GM18858 (cell line): ENCODE results near the gene LRP1B.
A peak's percentile ranks its signal among the peaks of the same experiment; 100 is the strongest.

ENCODE experiments used
- ATAC-seq: cut with Tn5 transposase; IDR thresholded peaks from one replicate; pipeline ENCODE4 v1.9.1; 2021; ENCODE audit not compliant: unreplicated experiment

Gene LRP1B

GRCh38 chr2:141959941-141960340, 170.9 kb downstream of the LRP1B start:
- no peak for ATAC-seq

- ATAC-seq, result no peak
Observed at GRCh38 chr2:141959016-141959415, 171.8 kb downstream of the LRP1B start.

DNA sequence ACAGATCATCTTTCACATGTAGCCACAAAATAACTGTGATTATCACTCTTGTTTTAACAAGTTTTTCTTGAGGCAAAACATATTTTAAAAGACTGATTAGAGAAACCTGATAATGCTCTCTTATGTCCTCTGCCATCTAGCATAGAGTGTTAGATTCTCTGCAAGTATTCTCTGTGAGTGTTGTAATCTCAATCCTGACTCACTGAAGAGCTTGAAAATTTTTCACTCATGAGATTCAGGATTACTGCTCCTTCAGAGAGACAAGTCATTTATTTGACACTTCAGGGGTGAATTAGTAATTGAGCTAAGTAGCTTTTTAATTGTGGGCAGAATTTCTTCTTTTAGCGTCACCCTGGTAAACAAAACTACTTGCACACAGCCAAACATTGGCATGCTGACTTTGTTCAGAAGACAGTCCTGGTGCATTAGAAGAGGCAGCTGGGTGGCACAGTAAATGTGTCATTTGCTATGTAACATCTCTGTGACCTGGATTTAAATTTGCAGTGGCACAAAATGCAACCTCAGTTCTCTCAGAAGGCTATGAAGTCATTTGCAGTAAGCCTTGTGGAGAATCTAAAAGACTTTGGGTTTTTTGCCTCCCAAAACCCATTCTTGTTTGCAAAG, 172.9 kb downstream of the LRP1B start:
- ATAC-seq, result no peak

GRCh38 chr2:141957321-141957720, 173.5 kb downstream of the LRP1B start:
- no peak for ATAC-seq

DNA sequence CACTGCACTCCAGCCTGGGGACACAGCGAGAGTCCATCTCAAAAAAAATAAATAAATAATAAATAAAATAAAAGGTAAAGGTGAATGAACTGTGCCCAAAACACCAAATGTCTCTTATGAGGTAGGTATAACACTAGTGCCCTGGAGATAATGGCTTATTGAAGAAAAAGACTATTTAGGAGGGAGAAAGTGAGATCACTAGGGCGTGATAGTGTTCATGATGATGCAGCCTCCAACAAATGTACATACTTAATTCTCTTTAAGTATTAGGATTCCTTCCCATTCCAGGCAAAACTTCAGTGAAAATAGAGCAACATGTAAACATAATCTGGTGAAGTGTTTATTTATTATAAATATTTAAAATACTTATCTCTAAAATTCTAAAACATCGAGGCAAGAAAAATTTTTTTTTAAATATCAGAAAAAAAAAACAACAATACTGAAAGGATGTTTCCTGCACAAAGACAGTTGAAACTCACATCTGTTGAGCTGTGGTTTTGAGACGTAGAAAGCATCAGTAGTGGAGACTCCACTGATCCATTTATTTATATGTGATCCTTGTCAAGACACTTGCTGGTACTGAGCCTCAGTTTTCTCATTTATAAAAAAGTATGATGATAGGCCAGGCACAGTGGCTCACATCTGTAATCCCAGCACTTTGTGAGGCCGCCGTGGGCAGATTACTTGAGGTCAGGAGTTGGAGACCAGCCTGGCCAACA, 183.3 kb downstream of the LRP1B start:
- no peak for ATAC-seq

GRCh38 chr2:141946016-141946415, 184.8 kb downstream of the LRP1B start:
- no peak for ATAC-seq

GRCh38 chr2:141943918-141944317, 186.9 kb downstream of the LRP1B start:
- no peak for ATAC-seq

DNA sequence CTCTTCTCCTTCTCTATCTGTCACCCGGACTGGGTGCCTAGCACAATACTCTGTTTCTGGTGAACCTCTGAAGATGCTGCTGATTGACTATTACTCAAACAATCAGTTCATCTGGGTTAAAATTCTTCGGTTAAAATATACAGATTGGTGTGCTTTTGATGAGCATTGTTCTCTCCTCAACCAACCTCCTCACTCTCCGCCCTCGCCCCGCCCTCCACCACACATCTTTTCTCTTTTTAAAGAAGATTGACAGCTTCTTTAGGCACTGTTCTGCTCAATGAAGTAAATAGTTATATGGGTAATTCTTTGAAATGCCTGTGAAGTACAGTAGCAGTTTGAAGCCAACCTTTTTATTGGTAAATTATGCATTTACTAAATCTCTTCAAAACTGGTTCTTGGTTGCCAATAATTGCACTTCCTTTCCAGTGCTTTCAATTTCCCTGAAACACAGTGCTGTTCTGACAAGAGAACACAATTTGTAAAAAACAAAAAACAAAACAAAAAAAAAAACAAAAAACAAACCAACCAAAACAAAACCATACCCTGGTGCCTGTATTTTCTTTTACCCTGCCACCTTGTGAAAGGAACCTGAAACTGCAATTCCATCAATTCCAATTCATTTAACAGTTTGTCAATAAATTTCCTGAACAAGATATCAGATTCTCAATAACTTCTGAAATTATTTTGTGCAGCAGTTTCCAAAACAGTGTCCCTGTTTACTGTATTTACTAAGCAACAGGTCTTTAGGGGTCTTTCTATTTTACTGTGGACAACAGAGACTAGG, 188.6 kb downstream of the LRP1B start:
- no peak for ATAC-seq

GRCh38 chr2:141941210-141941714, 189.6 kb downstream of the LRP1B start:
- no peak for ATAC-seq

DNA sequence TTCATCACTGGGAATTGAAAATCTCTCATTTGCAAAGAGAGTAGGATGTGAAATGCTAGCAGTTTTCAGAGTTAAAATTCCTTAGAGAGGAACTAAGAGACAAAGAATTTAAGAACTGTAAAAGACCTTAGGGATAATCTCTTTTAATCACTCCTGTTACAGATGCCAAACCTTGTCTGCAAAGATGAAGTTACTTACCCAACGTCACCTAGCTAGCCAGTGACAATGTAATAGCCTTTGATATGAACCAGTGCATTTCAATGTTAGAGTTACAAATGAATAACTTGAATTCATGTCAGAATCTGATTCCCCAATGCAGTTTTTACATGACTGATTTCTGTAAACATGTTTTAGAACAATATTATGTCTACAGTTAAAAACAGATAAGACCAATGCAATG, 190.1 kb downstream of the LRP1B start:
- ATAC-seq, result no peak

GRCh38 chr2:141933226-141933625, 197.6 kb downstream of the LRP1B start:
- ATAC-seq, result no peak

GRCh38 chr2:141932261-141932660, 198.6 kb downstream of the LRP1B start:
- ATAC-seq, result no peak

DNA sequence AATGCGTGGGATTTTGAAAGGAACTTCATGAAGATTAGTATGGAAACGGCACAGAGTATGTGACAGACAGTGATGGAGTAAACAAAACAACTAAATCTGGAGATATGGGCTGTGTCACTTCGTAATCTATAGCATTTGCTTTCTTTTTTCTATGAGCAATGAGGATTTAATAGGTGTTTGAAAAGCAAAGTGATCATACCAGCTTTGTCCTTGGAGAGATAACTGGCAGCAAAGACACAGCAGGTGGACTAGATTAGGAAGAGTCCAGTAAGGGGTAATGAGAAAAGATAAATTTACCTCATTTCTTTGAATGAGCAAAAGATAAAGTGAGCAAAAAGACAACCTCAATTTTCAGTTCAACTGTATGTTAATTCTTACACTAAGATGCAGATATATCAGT, 199.0 kb downstream of the LRP1B start:
- ATAC-seq, result no peak

GRCh38 chr2:141930803-141931202, 200.0 kb downstream of the LRP1B start:
- ATAC-seq, result no peak

DNA sequence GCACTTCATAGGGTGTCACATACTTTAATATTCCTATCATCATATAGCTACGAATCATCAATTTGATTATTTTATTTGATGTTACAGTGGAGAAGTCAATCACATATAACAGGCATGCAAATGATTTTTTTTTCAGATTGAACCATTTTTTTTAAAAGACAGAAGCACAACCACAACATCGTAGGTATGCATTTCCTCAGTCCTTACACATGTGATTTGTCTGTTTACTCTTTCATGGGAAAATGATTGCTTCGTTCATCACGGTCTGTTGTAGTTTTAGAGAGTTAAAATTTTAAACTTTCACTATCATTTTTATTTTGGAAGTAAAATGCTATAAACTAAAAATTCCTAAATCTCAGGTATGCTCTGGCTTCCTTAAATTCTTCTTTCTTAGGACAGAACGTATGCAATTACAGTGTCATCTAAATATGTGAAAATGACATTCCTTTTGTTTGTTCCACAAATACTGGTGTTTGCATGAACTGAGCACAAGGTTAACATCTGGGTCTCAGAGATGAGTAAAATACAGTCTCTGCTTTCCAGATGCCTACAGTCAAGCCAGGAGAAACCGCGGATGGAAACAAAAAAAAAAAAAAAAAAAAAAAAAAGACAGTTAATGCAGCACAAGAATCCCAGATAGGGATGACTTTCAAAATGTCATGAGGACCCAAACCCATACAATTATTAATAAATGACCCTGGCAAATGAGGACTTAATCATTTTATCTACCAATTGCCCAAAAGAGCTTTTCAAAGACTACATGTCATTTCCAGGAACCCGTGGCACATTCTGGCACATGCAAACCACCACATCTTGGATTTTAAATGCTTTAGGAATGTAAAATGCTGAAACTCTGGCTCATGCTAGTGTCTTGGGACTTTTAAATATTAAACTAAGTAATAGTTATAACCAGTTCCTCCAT, 201.2 kb downstream of the LRP1B start:
- ATAC-seq, result no peak

DNA sequence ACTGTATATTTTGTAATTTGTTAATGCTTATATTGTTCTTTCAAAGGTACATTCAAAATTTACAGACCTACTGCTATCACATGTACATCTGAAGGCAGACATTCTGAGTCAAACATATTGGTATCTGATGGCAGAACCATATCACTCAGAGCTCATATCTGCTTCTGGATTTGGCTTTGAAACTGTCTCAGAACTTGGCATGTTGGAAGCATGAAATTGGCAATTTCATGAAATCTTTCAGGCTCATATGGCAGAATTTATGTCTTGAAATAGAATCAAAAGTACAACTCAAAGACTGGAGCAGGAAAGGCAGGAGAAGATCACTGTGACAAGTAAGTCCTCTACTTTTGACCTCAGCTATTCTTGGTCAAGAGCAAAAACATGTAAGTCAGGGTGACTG, 202.3 kb downstream of the LRP1B start:
- ATAC-seq, result no peak

- ATAC-seq, result no peak
Observed at GRCh38 chr2:141927536-141927935, 203.3 kb downstream of the LRP1B start.

DNA sequence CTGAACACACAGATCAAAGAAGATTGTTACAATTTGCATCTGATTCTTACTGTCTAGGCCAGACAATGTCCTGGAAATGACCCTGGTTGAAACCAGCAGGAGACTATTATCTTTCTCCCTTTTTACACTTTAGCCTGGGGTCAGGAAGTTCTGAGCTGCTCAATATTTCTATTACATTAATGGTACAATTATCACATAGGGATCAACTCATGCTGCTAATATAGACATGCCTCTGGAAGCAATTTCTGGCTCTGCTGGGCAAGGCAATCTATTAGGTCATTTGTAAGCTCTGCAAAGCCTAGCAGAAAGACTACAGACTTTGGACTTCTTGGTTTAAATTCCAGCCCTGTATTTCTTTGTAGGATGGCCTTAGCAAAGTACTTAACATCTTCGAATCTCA, 205.3 kb downstream of the LRP1B start:
- ATAC-seq, result no peak

GRCh38 chr2:141923657-141924056, 207.2 kb downstream of the LRP1B start:
- ATAC-seq, result no peak

DNA sequence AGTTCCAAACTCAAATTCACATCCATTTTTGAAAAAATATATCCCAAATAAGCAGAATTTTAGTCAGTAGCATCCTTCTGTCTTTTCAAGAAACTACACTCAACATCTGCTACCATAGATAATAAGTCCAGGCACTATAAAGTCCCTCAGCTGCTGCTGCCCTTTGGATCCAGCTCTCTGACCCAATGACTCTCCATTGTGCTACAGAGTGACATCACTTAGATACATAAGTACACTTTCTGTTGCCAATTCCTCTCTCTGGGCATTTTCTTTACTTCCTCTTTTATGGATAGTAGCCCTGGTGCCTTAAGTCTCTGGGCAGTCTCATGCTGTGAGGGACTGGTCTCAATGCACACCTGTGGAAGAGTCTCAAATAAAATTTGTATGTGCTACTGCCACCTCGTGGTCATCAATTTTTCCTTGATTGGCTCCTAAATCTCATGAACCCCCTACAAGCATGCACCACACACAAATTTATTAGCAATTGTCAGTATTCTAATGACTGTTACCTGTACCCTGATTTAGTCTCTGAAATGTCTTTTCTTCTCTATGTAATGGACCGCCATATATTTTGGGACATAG, 219.2 kb downstream of the LRP1B start:
- peak; percentile 86 for ATAC-seq
